ENCODE results near the gene LRRK1.
"Not testable (repeated sequence)": the region's sequence is repeated elsewhere in the genome, so short reads cannot be mapped to it uniquely, and the experiment has no call there.

LRRK1 gene

DNA sequence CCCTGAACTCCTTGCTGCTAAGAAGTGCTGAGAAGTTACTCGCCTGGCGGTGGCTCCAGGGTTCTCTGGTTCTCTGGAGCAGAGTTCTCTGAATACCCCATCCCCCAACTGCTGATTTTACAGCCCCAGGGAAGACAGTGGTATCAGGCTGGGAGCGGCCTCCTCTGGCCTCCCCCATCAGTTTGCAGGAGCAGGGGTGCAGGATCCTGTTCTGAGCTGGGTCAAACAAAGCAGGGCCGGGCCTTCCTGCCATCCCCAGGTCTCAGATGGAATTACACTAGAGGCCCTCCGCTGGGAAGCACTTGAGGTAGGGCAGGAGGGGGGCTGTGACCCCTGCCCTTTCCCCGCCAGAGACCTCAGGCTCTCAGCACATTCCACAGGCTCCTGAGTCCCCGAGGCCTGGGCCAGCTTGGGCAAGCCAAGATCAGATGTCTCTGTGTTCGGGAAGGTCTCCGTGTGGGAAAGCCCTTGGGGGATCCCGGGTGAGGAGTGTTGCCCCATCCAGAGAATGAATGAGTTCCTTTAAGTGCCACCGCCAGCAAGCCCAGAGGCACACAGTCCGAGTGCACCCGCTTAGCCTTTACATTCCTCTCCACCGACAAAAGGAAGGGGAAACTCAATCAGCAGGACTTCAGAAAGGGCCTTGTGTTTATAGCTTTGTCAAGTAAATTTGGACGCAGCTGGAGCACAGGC lies 149.9 kb downstream of the LRRK1 start:
- DNase-seq (ENCODE audit: low read depth, low spot score) = no peak
- no peak overlapping the region for H3K4me3 ChIP-seq (ENCODE audit: low read length)

GRCh38 chr15:101069654-101069973 lies 150.5 kb downstream of the LRRK1 start:
- no peak for DNase-seq (ENCODE audit: low read depth, low spot score)
- no peak overlapping the region for H3K4me3 ChIP-seq (ENCODE audit: low read length)

GRCh38 chr15:101070024-101070423 lies 150.9 kb downstream of the LRRK1 start:
- DNase-seq (ENCODE audit: low read depth, low spot score) = no peak
- H3K4me3 ChIP-seq (ENCODE audit: low read length) = no peak overlapping the region

DNA sequence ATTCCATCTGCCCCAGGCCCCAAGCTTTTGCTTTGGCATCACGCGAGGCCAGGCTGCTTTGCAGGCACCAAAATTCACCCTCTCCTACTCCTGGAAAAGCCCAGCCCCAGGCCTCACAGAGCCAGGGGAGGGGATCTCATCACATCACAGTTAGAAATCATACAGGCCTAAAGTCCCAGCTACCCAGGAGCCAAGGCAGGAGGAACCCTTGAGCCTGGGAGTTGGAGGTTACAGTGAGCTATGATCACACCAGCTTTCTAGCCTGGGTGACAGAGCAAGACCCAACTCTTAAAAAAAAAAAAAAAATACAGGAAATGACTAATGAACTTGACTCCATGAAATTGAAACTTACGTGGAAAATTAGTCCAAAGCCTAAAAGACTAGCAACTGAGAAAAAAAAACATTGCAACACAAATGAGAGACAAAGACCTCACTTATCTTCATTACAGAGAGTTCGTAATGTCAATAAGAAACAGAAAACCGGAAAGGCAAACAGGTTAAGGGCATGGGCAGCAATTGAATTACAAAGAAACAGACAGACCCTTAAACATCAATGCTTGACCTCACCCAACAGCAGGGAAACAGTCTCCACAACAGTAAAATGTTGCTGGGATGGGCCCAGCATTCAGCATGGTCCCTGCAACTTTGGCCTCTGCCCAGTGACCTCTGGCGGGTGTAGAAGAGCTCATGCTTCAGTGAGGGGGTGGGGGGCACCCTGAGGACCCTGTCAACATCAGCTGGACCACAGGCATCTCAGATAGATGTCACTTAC lies 151.5 kb downstream of the LRRK1 start:
- no peak for DNase-seq (ENCODE audit: low read depth, low spot score)
- H3K4me3 ChIP-seq (ENCODE audit: low read length) = no peak overlapping the region

GRCh38 chr15:101071651-101072050 lies 152.5 kb downstream of the LRRK1 start:
- DNase-seq (ENCODE audit: low read depth, low spot score) = no peak
- H3K4me3 ChIP-seq (ENCODE audit: low read length) = no peak overlapping the region

GRCh38 chr15:101072235-101072634 lies 153.1 kb downstream of the LRRK1 start:
- not testable (repeated sequence) for H3K4me3 ChIP-seq (ENCODE audit: low read length)

DNA sequence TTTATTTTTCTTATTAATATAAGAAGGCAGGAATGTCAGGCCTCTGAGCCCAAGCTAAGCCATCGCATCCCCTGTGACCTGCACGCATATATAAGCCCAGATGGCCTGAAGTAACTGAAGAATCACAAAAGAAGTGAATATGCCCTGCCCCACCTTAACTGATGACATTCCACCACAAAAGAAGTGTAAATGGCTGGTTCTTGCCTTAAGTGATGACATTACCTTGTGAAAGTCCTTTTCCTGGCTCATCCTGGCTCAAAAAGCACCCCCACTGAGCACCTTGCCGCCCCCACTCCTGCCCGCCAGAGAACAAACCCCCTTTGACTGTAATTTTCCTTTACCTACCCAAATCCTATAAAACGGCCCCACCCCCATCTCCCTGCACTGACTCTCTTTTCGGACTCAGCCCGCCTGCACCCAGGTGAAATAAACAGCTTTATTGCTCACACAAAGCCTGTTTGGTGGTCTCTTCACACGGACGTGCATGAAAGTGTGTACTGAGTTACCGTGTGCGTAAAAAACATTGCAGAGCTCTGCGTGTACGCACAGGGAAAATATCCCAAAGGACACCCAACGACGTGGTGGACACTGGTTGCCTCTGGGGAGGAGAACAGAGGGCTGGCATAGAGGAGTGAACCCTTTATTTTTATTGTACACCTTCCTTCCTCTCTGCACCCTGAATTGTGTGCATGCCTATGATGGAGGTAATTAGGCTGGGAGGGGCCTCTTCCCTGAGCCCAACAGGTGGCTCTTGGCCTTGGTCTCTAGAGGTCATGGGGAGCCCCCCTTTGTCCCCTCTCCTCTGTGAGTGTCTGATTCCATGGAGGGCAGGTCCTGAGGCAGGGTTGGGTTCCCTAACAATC lies 158.9 kb downstream of the LRRK1 start:
- H3K4me3 ChIP-seq (ENCODE audit: low read length); DNase-seq (ENCODE audit: low read depth, low spot score): not testable (repeated sequence)

More at GRCh38 chr15:101072235-101072634, 153.1 kb downstream of the LRRK1 start:
- not testable (repeated sequence) for DNase-seq (ENCODE audit: low read depth, low spot score)

DNA sequence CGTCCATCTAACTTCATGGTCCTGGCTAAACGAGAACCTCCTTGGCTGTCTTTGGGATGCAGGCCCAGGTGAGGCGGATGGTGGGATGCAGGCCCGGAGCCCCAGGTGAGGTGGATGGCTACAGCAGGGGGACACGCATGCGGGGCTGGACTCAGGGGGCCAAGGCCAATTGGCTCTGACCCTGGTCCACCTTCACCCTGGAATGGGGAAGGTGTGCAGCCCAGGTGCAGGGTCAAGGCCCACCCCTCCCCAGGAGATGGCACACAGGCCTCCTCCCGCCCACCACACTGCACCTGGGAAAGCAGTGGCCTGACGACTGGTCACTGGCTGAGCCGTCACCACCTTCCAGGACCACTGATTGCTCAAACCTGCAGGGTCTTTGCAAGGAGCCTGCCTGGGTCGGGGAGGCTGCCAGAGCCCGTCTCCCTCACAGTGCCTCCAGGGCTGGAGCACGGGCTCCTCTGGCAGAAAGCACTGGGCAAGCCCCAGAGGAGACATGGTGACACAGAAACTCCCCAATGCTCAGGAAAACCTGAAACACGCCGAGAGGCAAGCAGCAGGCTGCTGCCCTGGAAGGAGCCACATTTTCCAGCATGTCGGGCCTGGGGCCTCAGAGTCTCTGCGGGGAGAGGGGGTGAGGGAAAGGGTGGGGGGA lies 159.6 kb downstream of the LRRK1 start:
- no peak for DNase-seq (ENCODE audit: low read depth, low spot score)
- H3K4me3 ChIP-seq (ENCODE audit: low read length) = no peak overlapping the region

DNA sequence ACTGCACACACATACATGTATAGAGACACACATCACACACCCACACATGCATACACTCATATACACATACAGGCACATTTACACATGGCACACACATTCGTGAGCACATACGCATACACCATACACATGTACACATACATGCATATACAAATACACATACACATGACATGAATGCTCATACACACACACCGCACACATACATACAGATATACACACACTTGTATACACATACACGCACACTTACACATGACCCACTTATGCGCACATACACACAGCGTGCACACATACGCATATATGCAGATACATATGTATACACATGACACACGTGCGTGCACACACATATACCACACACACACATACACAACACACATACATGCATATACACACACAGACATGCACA lies 162.7 kb downstream of the LRRK1 start:
- DNase-seq (ENCODE audit: low read depth, low spot score) = no peak
- no peak overlapping the region for H3K4me3 ChIP-seq (ENCODE audit: low read length)

GRCh38 chr15:101083336-101084045 lies 164.3 kb downstream of the LRRK1 start:
- no peak for DNase-seq (ENCODE audit: low read depth, low spot score)

GRCh38 chr15:101084801-101085200 lies 165.6 kb downstream of the LRRK1 start:
- H3K4me3 ChIP-seq (ENCODE audit: low read length) = no peak overlapping the region
- DNase-seq (ENCODE audit: low read depth, low spot score) = no peak

More at GRCh38 chr15:101083336-101084045, 164.3 kb downstream of the LRRK1 start:
- H3K4me3 ChIP-seq (ENCODE audit: low read length) = no peak overlapping the region

GRCh38 chr15:101085311-101085700 lies 166.1 kb downstream of the LRRK1 start:
- H3K4me3 ChIP-seq (ENCODE audit: low read length) = no peak overlapping the region
- DNase-seq (ENCODE audit: low read depth, low spot score) = no peak

GRCh38 chr15:101086394-101087171 lies 167.4 kb downstream of the LRRK1 start:
- no peak for DNase-seq (ENCODE audit: low read depth, low spot score)
- no peak overlapping the region for H3K4me3 ChIP-seq (ENCODE audit: low read length)

- H3K4me3 ChIP-seq (ENCODE audit: low read length) = no peak overlapping the region
- DNase-seq (ENCODE audit: low read depth, low spot score) = no peak
Observed at GRCh38 chr15:101087172-101087769, 168.1 kb downstream of the LRRK1 start.

DNA sequence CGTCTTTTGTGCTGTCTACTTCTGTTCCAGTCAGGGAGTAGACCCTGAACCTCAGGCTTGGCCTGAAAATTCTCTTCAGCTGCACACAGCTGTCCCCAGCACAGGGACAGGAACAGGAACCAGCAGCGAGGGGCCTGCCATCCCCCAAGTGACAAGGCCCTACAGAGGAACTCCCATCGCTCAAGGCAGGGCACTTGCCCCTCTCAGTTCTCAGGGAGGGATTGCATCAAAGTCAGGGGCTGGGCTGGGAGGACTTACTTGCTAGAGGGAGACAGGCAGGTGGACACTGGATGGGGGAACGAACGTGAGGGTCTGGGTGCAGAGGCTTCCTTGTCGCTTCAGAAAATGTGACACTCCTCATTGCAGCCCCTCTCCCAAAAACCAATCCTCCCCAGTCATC lies 169.1 kb downstream of the LRRK1 start:
- no peak overlapping the region for H3K4me3 ChIP-seq (ENCODE audit: low read length)
- no peak for DNase-seq (ENCODE audit: low read depth, low spot score)

- DNase-seq (ENCODE audit: low read depth, low spot score) = peak; percentile 27
- H3K4me3 ChIP-seq (ENCODE audit: low read length) = no peak overlapping the region
Observed at GRCh38 chr15:101088788-101089578, 169.8 kb downstream of the LRRK1 start.

Measured in Jurkat, Clone E6-1 (cell line).